Hepatocyte (in vitro differentiated cells): ENCODE measurements around the gene MAN2A1. TPM values are rescaled to one million over a fixed set of nuclear protein-coding genes. Genes with fewer than 3 reads are reported as not detected.

Experiments
- DNase-seq: peaks from one replicate; pipeline ENCODE4 v3.0.0-alpha.2; 2016; ENCODE audit warnings: low spot score
- H2AFZ ChIP-seq: fragments of 200-600 bp; sonication (generic); 2 replicates; pipeline ENCODE4 v1.6.0; 2016; ENCODE audit warnings: antibody characterized with exemption, mild to moderate bottlenecking
- H3K27ac ChIP-seq: fragments of 200-600 bp; sonication (generic); 2 replicates; pipeline ENCODE4 v1.5.1; 2016; ENCODE audit warnings: mild to moderate bottlenecking
- H3K27me3 ChIP-seq: fragments of 200-600 bp; sonication (generic); 2 replicates; pipeline ENCODE4 v1.6.1; 2016
- H3K36me3 ChIP-seq: fragments of 200-600 bp; sonication (generic); replicated peaks from 2 replicates; pipeline ENCODE4 v1.5.1; 2016; ENCODE audit warnings: low read depth; ENCODE audit not compliant: insufficient read depth
- H3K4me1 ChIP-seq: fragments of 200-600 bp; sonication (generic); 2 replicates; pipeline ENCODE4 v1.5.1; 2016; ENCODE audit warnings: mild to moderate bottlenecking, moderate library complexity; ENCODE audit not compliant: insufficient read depth
- H3K4me2 ChIP-seq: fragments of 200-600 bp; sonication (generic); 2 replicates; pipeline ENCODE4 v1.6.0; 2016
- H3K4me3 ChIP-seq: fragments of 200-600 bp; sonication (generic); 2 replicates; pipeline ENCODE4 v1.5.1; 2016; ENCODE audit warnings: mild to moderate bottlenecking
- H3K79me2 ChIP-seq: fragments of 200-600 bp; sonication (generic); 2 replicates; pipeline ENCODE4 v1.6.0; 2017; ENCODE audit warnings: mild to moderate bottlenecking
- H3K9me2 ChIP-seq: fragments of 200-600 bp; sonication (generic); replicated peaks from 2 replicates; pipeline ENCODE4 v1.6.0; 2017; ENCODE audit warnings: mild to moderate bottlenecking; ENCODE audit not compliant: insufficient read depth
- H3K9me3 ChIP-seq: fragments of 200-600 bp; sonication (generic); 2 replicates; pipeline ENCODE4 v1.5.1; 2016; ENCODE audit warnings: low read depth, mild to moderate bottlenecking
- H4K20me1 ChIP-seq: fragments of 200-600 bp; sonication (generic); 2 replicates; pipeline ENCODE4 v1.6.0; 2016; ENCODE audit warnings: mild to moderate bottlenecking; ENCODE audit not compliant: insufficient read depth, poor library complexity, severe bottlenecking
- EZH2 ChIP-seq: fragments of 200-600 bp; sonication (generic); IDR thresholded peaks from 2 replicates; pipeline ENCODE4 v1.6.1; 2016; ENCODE audit warnings: antibody characterized with exemption, mild to moderate bottlenecking, borderline replicate concordance
- EZH2phosphoT487 ChIP-seq: fragments of 200-600 bp; sonication (generic); IDR thresholded peaks from one replicate; pipeline ENCODE4 v1.6.1; 2018; ENCODE audit warnings: antibody characterized with exemption, mild to moderate bottlenecking, low read depth, moderate library complexity; ENCODE audit not compliant: unreplicated experiment, severe bottlenecking
- WGBS: methylation state at CpG from one replicate; pipeline ENCODE4 v1.1.6; 2016; ENCODE audit warnings: low lambda C conversion rate; ENCODE audit errors: missing lambda C conversion rate; 5-methylcytosine and 5-hydroxymethylcytosine counted together
- polyA plus RNA-seq: library from polyadenylated mRNA; unstranded; fragments of >200 nt; fragmentation: Nextera tagmentation; extraction: Ambion mirVana; gene quantifications from 2 replicates; pipeline ENCODE4 v1.2.1, GENCODE V29; 2016
- total RNA-seq: library from RNA; depleted of rRNA; stranded (reverse); fragments of >200 nt; gene quantifications from 2 replicates; pipeline ENCODE4 v1.2.3, GENCODE V29; 2014
- TF ChIP-seq, protein P1 (sequence below): fragments of 200-600 bp; sonication (generic); IDR thresholded peaks from 2 replicates; pipeline ENCODE4 v1.5.1; 2016; ENCODE audit warnings: antibody characterized with exemption, mild to moderate bottlenecking; ENCODE audit not compliant: poor library complexity

MAN2A1 gene
- total and polyA plus RNA-seq, 2 experiments from 2014 or later = 31.5 to 150 TPM

DNA sequence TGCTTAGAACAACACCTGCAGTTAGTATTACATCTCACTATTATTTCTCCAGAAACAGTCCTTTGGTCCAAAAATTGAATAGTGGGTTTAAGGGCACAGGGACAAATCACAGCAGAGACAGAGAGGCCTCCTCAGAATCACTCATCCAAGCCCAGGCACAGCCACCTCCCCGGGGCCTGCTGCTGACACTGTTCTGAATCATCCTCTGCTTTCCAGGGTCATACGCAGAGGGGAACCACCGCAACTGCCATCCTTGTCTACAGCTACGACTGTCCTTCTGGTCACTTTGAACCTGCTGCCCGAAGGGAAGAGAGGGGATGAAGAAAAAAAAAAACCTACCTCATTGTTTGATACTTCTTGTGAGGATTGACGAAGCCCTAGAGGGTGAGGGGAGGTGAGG lies 35.3 kb upstream of the MAN2A1 start:
- Histone ChIP-seq H4K20me1 (no peaks in the 10 kb centered on the region), H3K9me3 (no peaks in the 10 kb centered on the region), H3K4me1 (no peaks in the 10 kb centered on the region), H3K4me2 (no peak overlapping the region), H2AFZ (no peak overlapping the region), H3K79me2 (no peaks in the 10 kb centered on the region), H3K27me3 (no peaks in the 10 kb centered on the region), H3K27ac (no peak overlapping the region), H3K4me3 (no peak overlapping the region), H3K9me2 (no peaks in the 10 kb centered on the region), H3K36me3 (no peaks in the 10 kb centered on the region)
- no peak for TF ChIP-seq EZH2phosphoT487
- TF ChIP-seq, protein P1, sequence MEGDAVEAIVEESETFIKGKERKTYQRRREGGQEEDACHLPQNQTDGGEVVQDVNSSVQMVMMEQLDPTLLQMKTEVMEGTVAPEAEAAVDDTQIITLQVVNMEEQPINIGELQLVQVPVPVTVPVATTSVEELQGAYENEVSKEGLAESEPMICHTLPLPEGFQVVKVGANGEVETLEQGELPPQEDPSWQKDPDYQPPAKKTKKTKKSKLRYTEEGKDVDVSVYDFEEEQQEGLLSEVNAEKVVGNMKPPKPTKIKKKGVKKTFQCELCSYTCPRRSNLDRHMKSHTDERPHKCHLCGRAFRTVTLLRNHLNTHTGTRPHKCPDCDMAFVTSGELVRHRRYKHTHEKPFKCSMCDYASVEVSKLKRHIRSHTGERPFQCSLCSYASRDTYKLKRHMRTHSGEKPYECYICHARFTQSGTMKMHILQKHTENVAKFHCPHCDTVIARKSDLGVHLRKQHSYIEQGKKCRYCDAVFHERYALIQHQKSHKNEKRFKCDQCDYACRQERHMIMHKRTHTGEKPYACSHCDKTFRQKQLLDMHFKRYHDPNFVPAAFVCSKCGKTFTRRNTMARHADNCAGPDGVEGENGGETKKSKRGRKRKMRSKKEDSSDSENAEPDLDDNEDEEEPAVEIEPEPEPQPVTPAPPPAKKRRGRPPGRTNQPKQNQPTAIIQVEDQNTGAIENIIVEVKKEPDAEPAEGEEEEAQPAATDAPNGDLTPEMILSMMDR = no peak
- no peak for TF ChIP-seq EZH2
- DNase-seq = no peak
- 84% methylated on average over 6 of the region's 6 CpGs for WGBS

- no peak for DNase-seq
- Histone ChIP-seq H2AFZ (no peak overlapping the region), H3K36me3 (no peaks in the 10 kb centered on the region), H3K4me2 (no peak overlapping the region), H3K9me2 (no peaks in the 10 kb centered on the region), H3K79me2 (no peaks in the 10 kb centered on the region), H4K20me1 (no peaks in the 10 kb centered on the region), H3K27ac (no peak overlapping the region), H3K4me1 (no peaks in the 10 kb centered on the region), H3K9me3 (no peaks in the 10 kb centered on the region), H3K4me3 (no peak overlapping the region), H3K27me3 (no peaks in the 10 kb centered on the region)
- 91% methylated on average over 2 of the region's 2 CpGs for WGBS
- TF ChIP-seq, protein P1 = no peak
- TF ChIP-seq EZH2 = no peak
- no peak for TF ChIP-seq EZH2phosphoT487
Observed at GRCh38 chr5:109655841-109656240, 33.9 kb upstream of the MAN2A1 start.

GRCh38 chr5:109656829-109657228 lies 32.9 kb upstream of the MAN2A1 start:
- H3K4me1 ChIP-seq = no peaks in the 10 kb centered on the region
- H4K20me1 ChIP-seq = no peaks in the 10 kb centered on the region
- TF ChIP-seq, protein P1 = no peak
- TF ChIP-seq EZH2 = no peak
- no peak for TF ChIP-seq EZH2phosphoT487
- H3K79me2 ChIP-seq = no peaks in the 10 kb centered on the region
- H3K4me2 ChIP-seq = no peak overlapping the region
- no peak overlapping the region for H3K27ac ChIP-seq
- H3K4me3 ChIP-seq = no peak overlapping the region
- H3K9me3 ChIP-seq = no peaks in the 10 kb centered on the region
- no peak for DNase-seq
- H3K36me3 ChIP-seq = no peaks in the 10 kb centered on the region
- H3K9me2 ChIP-seq = no peaks in the 10 kb centered on the region
- no peaks in the 10 kb centered on the region for H3K27me3 ChIP-seq
- no peak overlapping the region for H2AFZ ChIP-seq
- WGBS = 82% methylated on average over 4 of the region's 4 CpGs

DNA sequence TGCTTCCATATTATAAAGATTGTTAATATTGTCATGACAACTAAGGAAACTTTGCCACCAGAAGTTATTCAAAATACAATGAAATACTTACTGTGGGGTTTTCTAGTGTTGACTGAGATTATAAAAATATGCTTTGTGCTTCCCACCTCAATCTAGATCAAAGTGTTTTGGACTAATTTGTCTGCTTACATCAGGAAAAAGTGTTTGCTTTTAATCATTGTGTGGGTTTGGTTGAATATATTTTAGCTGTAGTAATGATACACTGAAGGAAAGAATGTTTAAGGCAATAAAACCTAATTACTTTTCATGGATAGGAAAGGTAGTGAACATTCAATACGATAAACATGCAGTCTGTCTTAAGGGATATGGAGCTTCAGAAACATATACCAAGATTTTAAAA lies 29.8 kb upstream of the MAN2A1 start:
- 43% methylated on average over 1 of the region's 1 CpG for WGBS
- no peaks in the 10 kb centered on the region for H3K36me3 ChIP-seq
- H3K4me3 ChIP-seq = no peak overlapping the region
- no peak overlapping the region for H3K27ac ChIP-seq
- H3K79me2 ChIP-seq = no peaks in the 10 kb centered on the region
- TF ChIP-seq EZH2phosphoT487 = no peak
- TF ChIP-seq, protein P1 = no peak
- TF ChIP-seq EZH2 = no peak
- H3K4me1 ChIP-seq = no peaks in the 10 kb centered on the region
- no peak overlapping the region for H3K4me2 ChIP-seq
- no peaks in the 10 kb centered on the region for H4K20me1 ChIP-seq
- H3K9me3 ChIP-seq = no peaks in the 10 kb centered on the region
- no peaks in the 10 kb centered on the region for H3K9me2 ChIP-seq
- no peak overlapping the region for H2AFZ ChIP-seq
- no peaks in the 10 kb centered on the region for H3K27me3 ChIP-seq
- DNase-seq = no peak
